ENCODE data around the gene WSB1. TPM values are rescaled to one million over a fixed set of nuclear protein-coding genes. Genes with fewer than 3 reads are reported as not detected.

WSB1 gene
- total and polyA plus RNA-seq, 9 of the 15 experiments (the other 6 are each of a cell fraction or from before 2014, with no cell fraction given) = 22.8 to 229 (median 81.1) TPM

- TF ChIP-seq NFE2L1 (tag; IDR thresholded peaks at IDR 0.05; ENCODE audit: borderline replicate concordance, low read depth) (peak; percentile 24; the same call in 1 of the 2 replicates), MTA1 (IDR thresholded peaks at IDR 0.05; ENCODE audit: borderline replicate concordance) (peak; percentile 40), NR4A1 (CRISPR knock-in tag; IDR thresholded peaks at IDR 0.05) (no peak), NR4A1 (tag; IDR thresholded peaks at IDR 0.05) (0 out of 2 replicates have a peak, but pooled peaks have one; percentile 12), ZNF212 (CRISPR knock-in tag; IDR thresholded peaks at IDR 0.05) (no peak), ZNF583 (CRISPR knock-in tag; IDR thresholded peaks at IDR 0.05) (no peak), THRA (IDR thresholded peaks at IDR 0.05) (no peak), PHF20 (IDR thresholded peaks at IDR 0.05; ENCODE audit: partially characterized antibody) (no peak), ZNF12 (CRISPR knock-in tag; IDR thresholded peaks at IDR 0.05) (no peak), ZBTB9 (CRISPR knock-in tag; IDR thresholded peaks at IDR 0.05) (no peak), BRD4 (IDR thresholded peaks at IDR 0.05) (no peak), GTF2A2 (tag; IDR thresholded peaks at IDR 0.05) (no peak), CEBPG (CRISPR knock-in tag; IDR thresholded peaks at IDR 0.05) (no peak), CEBPG (tag; conservative IDR thresholded peaks at IDR 0.05 in 1 of 2, IDR thresholded peaks at IDR 0.05 in 1 of 2) (no peak), MNT (conservative IDR thresholded peaks at IDR 0.05) (no peak), ESRRA (IDR thresholded peaks at IDR 0.05; ENCODE audit: borderline replicate concordance, low read depth) (peak; percentile 18; the same call in 1 of the 2 replicates), WHSC1 (IDR thresholded peaks at IDR 0.05; ENCODE audit: low read length) (no peak), ATF7 (IDR thresholded peaks at IDR 0.05) (peak; percentile 82; the same call in 1 of the 2 replicates), ZNF41 (CRISPR knock-in tag; conservative IDR thresholded peaks at IDR 0.05) (no peak), BACH1 (tag; IDR thresholded peaks at IDR 0.05) (peak; percentile 66; the same call in 1 of the 2 replicates), ZSCAN32 (CRISPR knock-in tag; IDR thresholded peaks at IDR 0.05) (no peak)
- TF ChIP-seq, protein P1, sequence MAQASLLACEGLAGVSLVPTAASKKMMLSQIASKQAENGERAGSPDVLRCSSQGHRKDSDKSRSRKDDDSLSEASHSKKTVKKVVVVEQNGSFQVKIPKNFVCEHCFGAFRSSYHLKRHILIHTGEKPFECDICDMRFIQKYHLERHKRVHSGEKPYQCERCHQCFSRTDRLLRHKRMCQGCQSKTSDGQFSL (CRISPR knock-in tag; IDR thresholded peaks at IDR 0.05) = no peak
- TF ChIP-seq, protein P1 (tag; IDR thresholded peaks at IDR 0.05) = no peak
- TF ChIP-seq, protein P2, sequence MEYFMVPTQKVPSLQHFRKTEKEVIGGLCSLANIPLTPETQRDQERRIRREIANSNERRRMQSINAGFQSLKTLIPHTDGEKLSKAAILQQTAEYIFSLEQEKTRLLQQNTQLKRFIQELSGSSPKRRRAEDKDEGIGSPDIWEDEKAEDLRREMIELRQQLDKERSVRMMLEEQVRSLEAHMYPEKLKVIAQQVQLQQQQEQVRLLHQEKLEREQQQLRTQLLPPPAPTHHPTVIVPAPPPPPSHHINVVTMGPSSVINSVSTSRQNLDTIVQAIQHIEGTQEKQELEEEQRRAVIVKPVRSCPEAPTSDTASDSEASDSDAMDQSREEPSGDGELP (CRISPR knock-in tag; IDR thresholded peaks at IDR 0.05; ENCODE audit: borderline replicate concordance) = no peak
Observed at GRCh38 chr17:27339836-27340550, 46.1 kb downstream of the WSB1 start (continued).
